SKM-1 (cell line): ENCODE data around the gene ORAI3.

Source experiments
- DNase-seq: peaks from one replicate; lab custom pipeline; 2025; ENCODE audit not compliant: unreplicated experiment; lab: John Stamatoyannopoulos, UW

Gene ORAI3

DNA sequence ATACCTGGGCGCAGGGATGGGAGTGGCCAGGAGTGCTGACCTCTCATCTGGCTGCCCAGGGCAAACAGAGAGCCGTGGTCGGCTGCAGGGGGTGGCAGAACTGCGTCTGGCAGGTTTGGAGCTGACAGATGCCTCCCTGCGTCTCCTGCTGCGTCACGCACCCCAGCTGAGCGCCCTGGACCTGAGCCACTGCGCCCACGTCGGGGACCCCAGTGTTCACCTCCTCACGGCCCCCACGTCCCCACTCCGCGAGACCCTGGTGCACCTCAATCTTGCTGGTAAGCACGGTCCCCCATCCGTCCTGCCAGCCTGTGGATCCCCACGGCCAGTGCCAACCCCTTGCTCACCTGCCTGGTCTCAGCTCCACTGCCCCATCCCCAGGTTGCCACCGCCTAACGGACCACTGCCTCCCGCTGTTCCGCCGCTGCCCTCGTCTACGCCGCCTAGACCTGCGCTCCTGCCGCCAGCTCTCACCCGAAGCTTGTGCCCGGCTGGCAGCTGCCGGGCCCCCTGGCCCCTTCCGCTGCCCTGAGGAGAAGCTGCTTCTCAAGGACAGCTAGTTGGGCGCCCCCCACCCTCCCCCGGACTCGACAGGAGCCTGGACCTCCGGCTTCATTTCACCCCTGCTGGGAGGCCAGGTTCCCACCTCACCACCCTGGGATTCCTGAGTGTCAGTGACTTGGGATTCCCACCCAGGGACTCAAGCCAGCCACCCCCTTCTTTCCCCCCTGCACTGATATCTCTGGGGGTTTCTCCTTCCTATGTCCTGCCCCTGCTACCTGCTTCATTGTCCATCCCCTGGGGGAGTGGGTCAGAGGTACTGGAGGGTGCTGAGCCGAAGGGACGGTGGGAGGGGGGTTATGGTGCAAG is 2.0 kb upstream of the ORAI3 start:
- DNase-seq = no peak

DNA sequence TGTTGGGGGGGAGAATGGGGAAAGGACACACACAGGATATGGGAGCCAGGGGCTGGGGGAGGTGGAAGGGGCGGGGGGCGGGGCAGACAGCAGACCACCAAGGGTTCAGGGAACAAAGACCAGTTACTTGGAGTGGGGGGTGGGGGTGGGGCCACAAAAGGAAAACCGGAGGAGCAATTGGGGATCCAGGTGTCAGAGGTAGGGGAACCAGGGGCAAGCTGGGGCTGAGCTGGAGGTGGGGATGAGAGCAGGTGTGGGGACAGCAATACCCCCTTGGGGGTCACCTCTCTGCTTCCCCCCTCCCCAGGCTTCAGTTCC is 1.4 kb upstream of the ORAI3 start:
- DNase-seq = no peak

GRCh38 chr16:30947859-30948666 is 805 bp upstream of the ORAI3 start:
- no peak for DNase-seq

- DNase-seq = peak; percentile 89
These were observed 1.0 kb downstream of the ORAI3 start for GRCh38 chr16:30949650-30950515.

GRCh38 chr16:30950516-30951065 is 1.7 kb downstream of the ORAI3 start:
- DNase-seq = no peak

GRCh38 chr16:30951193-30951592 is 2.3 kb downstream of the ORAI3 start:
- DNase-seq = no peak

DNA sequence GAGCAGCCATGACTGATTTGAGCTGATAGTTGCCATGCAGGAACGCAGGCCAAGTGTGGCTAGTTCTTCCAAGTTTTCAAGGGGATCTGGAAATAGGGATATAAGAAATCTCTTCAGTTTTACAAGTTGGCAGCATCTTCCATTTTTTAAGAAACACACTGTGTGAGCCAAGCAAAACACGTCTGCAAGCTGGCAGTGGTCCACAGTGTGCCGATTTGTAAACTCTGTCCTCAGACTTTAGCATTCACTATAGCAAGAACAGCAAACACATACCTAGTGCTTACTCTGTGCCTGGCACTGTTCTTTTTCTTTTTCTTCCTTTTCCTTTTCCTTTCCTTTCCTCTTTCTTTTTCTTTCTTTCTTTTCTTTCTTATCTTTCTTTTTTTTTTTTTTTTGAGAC is 2.9 kb downstream of the ORAI3 start:
- DNase-seq = no peak

GRCh38 chr16:30953111-30953510 is 4.2 kb downstream of the ORAI3 start:
- no peak for DNase-seq

DNA sequence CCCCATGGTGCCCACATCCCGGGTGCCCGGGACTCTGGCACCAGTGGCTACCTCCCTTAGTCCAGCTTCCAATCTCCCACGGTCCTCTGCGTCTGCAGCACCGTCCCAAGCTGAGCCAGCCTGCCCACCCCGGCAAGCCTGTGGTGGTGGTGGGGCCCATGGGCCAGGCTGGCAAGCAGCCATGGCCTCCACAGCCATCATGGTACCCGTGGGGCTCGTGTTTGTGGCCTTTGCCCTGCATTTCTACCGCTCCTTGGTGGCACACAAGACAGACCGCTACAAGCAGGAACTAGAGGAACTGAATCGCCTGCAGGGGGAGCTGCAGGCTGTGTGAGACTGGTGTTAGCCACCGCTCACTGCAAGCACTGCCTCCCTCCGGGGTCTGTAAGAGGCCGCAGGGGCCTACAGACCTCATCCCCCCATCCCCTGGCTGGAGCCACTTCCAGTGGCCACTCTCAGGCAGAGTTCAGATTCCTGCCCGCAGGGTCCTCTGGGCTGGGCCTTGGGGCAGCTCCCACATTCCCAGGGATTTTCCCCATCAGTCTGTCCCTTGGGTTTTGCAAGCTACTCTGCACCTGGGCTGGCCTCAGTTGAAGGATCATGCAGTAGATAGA is 4.8 kb downstream of the ORAI3 start:
- peak; percentile 26 for DNase-seq

DNA sequence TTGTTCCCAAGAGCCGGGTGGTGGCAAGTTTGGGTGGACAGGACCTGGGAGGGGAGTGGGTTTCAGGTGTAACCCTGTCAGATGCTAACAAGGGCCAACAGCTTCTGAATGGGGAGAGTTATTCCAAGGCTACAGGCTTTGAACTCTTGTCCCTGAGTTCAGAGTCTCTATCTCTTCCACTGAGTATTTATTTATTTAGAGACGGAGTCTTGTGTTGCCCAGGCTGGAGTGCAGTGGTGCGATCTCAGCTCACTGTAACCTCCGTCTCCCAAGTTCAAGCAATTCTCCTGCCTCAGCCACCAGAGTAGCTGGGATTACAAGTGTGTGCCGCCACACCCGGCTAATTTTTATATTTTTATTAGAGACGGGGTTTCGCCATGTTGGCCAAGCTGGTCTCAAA is 6.1 kb downstream of the ORAI3 start:
- no peak for DNase-seq

DNA sequence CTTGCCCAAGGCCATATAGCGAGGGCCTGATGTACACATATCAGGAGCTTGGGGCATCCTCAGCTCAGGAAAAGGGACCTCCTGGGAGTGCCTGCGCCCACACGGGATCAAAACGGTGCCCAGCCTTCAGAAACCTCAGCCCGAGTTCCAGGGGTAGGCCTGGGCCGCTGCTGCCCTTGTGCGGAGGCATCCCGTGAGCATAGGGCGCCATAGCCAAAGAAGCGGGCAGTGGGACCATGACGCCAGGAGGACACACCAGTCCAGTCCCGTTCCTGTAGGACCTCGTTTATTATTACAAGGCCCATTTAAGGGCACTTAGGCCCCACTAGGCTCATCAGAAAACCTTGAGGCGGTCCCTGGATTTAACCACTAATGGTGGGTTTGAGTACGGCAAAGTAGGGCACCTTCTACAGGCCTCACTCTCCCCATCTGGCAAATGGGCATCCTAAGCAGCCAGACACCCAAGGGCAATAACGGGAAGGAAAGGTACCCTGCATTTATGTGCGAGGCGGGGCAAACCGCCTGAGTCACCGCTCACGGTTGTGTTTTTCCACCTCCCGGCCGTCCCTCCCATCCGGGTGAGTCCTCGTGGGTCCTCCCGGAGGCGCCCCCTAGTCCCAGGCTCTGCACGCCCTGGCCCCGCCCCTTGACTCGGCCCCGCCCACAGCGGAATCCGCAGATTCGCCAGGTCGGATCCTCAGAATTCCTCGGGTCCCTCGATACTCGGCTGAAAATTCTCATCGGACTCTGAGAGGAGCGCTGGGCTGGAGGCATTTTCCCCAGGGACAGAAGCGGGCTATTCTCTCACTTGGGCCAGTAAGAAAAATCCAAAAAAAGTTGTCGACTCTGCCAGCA is 8.0 kb downstream of the ORAI3 start:
- peak; percentile 34 for DNase-seq

GRCh38 chr16:30957456-30958174 is 8.7 kb downstream of the ORAI3 start, which contains the start of gene SETD1A:
Gene SETD1A (plus strand): TSS chr16:30957754. CDS start chr16:30958732, 978 bp downstream.
- peak; percentile 83 for DNase-seq

GRCh38 chr16:30958175-30959079 is 9.6 kb downstream of the ORAI3 start:
- no peak for DNase-seq

- no peak for DNase-seq
These were observed 12.5 kb downstream of the ORAI3 start for GRCh38 chr16:30961384-30961783.

GRCh38 chr16:30963925-30964511 is 15.2 kb downstream of the ORAI3 start:
- no peak for DNase-seq

- no peak for DNase-seq
These were observed 15.8 kb downstream of the ORAI3 start for GRCh38 chr16:30964574-30965226.

DNA sequence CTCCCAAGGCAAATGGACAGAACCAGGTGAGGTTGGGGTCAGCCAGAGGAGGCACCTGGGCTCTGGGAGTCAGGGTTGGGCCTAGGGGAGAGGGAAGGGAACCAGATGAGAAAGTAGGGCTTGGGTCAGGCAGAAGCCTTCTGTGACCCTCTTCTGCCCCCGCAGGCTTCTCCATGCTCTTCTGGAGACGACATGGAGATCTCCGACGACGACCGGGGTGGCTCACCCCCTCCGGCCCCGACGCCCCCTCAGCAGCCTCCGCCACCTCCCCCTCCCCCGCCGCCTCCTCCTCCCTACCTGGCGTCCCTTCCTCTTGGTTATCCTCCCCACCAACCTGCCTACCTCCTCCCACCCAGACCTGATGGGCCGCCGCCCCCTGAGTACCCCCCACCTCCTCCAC is 16.6 kb downstream of the ORAI3 start:
- no peak for DNase-seq
